Suppressor macrophage treated with lipopolysaccharide for 4 hours (primary cell): ENCODE data around the gene INSR.

Experiments
- DNase-seq: peaks from one replicate; pipeline ENCODE4 v3.0.0-alpha.2; 2020

The INSR gene

DNA sequence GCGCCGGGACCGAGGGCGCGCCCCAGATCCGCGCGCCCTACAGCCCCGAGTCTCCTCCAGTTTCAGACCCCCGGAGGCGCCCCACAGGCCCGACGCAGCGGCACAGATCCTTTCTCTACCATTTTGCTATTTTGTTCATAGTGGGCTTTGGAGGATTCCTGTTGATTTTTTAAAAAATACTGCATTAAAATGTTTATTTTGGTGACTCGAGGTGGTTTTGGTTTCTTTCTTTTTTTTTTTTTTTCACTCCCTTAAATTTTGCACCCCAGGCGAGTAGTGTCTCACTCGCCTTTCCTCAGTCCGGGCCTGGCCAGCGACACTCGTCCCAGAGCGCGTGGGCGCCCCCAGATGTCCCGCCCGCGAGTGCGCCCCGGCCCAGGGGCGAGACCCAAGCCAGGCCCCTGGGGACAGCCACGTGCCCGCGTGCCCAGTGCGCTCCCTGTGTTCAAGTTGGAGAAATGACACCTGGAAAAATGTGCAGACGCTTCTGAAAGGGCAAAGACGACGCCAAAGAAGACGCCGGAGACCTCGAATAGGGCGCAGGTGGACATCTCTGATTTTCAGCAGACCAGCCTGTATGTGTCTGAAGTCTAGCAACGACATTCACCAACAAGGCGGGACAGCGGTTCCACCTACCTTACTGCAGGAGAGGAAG, 471 bp upstream of the INSR start:
- peak; percentile 51 for DNase-seq

DNA sequence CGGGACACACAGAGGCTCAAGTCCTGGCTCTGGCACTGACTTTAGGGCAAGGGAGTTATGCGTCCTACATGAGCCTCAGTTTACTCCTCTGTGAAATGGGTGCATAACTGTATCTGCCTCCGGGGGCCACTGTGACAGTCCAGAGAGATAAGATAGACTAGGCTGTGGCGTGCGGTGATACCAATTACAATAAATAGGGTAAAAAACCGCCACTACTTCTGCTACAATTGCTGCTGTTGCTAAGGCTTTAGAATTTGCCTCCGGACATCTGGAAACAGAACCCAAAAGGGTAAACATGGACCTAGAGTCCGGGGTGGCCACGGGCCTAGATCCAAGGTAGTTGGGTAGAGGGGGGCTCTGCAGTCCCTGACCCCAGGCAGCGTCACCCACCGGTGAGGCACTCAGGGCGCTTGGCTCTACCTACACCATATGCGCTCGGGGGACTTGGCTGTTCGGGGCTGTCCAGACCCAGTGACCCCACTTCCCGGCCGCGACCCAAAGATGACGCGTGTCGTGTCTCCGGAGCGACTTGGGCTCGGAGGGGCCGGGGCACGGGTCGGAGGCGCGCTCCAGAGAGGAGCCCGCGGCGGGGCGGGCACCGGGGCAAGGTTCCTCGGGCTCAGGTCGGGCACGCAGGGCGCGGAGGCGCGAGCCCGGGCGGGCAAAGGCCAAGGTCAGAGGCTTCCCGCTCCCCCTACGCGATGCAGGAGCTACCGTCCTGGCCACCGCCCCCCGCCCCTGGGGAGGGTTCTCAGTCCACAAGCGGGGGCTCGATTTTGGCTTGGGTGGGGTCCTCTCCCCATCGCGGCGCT, 1.1 kb downstream of the INSR start:
- DNase-seq = peak; percentile 28

DNA sequence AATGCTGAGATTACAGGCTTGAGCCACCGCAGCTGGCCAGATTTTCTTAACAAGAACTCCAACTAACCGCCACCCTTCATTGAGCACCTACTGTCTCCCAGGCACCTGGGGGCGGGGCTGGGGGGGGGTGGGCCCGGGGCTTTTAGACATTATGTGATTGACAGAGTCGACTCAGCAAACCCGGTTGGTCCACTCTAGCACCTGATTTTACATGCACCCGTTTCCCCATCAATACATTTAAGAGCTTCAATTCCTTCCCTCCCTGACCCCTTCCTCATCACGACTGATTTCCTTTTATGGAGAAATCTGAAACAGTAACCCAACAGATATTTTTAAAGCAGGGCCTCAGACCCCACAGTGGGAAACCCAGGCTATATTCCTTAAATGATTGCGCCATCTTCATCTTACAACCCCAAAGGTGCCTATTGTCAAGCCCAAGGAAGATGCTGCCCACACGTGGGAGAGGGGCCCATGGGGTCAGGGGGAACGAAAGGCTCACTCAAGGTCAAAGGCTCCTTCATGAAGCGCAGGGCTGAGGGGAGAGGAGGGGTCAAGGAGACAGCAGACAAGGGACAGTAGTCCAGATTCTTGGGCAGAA, 1.8 kb downstream of the INSR start:
- DNase-seq = no peak

DNA sequence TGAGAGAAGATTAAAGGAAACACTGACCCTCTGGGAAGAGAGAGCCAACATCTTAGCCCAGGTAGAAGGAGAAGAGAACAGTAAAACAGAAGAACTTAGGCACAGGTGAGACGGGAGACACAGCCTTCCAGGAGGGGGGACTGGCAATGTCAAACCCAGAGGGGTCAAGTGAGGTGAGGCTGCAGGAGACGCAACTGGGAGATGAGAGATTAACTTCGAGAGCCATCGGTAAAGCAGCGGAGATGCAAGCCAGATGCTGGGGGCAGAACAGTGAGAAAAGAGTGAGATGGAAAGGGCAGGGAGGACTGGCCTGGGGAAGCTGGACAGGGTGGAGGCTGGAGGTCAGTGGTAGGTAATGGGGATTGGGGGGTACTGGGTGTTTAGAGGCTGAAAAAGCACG, 5.2 kb downstream of the INSR start:
- no peak for DNase-seq

DNA sequence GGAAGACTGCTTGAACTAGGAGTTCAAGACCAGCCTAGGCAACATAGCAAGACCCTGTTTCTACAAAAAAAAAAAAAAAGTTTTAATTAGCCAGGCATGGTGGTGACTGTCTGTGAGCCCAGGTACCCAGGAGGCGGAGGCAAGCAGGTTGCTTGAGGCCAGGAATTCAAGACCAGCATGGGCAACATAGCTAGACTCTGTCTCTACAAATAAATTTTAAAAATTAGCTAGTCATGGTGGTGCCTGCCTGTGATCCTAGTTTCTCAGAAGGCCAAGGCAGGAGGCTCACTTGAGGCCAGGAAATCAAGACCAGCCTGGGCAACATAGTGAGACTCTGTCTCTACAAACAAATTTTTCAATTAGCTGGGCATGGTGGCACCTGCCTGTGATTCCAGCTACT, 6.1 kb downstream of the INSR start:
- no peak for DNase-seq

DNA sequence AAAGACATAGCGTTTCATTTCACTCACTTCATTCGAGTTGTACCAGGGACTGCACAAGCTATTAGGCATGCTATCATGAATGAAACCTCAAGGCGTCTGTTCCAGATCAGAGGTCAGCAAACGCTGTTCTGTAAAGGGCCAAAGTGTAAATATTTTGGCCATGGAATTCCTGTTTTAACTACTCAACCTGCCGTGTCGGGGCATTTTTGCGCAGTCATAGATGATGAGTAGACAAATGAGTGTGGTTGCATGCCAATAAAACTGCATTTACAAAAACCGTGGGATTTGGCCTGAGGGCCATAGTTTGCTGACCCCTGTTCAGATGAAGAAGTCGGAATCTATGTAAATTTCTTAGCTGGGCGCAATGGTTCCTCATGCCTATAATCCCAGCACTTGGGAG, 6.5 kb downstream of the INSR start:
- no peak for DNase-seq

DNA sequence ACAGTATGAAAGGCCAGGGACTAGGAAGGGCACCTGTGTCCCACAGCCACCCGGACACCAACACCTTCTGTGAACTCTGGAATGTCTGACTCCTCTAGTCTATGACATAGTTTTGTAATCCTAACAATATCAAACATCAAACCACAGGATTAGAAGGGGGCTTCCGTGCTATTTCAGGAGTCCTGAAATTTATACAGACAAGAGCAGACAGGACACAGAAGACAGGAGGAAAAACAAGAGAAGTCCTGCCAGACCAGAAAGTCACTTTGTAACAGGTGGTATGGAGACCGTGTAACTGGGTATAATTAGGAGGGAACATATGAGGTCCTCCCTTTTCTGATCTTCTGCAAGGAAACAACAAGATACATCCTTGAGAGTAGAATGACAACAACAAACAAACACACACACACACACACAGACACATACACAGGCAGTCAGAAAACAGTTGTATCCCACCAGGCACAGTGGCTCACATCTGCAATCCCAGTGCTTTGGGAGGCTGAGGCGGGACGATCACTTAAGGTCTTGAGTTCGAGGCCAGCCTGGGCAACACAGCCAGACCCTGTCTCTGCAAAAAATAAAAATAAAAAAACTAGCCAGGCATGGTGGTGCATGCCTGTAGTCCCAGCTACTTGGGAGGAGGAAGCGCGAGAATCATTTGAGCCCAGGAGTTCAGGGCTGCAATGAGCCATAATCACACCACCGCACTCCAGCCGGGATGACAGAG, 13.1 kb downstream of the INSR start:
- DNase-seq = no peak

DNA sequence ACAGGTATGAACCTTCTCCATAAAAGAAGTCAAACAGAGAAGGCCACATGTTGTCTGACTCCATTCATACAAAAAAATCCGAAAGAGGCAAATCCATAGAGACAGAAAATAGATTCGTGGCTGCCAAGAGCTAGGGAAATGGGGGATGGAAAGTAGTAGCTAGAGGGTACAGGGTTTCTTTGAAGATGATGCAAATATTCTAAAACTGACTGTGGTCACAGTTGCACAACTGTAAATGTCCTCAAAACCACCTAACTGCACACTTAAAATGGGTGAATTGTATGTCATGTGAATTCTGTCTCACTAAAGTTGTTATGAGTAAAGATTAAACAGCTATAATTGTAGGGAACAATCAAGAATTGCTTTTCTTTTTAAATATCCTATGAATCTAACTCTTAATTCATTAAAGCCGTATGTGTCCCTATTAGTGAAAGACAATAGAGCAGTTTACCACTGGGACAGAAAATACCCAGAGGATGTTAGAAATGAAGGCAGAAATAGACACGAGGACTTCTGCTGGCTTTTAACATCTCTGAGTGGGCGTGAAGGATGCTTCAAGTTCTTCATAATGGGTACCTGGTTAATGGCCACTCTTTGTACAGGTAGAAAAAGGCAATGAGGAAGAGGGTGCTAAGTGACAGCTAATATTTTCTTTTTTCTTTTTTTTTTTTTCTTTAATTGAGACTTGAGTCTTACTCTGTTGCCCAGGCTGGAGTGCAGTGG, 21.2 kb downstream of the INSR start:
- peak; percentile 69 for DNase-seq

DNA sequence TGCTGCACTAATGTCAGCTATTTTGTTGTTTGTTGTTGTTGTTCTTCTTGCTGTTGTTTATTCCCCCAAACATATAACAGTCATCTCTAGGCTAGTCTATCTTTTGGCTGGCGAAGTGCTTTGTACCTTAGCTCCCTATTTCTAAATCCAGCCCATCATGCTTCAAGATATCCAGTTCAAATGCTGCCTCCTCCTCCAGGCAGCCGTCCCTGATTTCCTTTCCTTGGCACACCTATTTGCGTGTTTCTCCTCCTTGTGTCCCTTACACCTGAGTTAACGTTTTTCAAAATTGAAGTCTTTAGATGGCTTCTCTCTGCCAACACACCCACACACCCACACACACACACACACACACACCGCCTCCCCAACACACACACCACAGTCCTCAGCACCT, 25.5 kb downstream of the INSR start:
- DNase-seq = no peak

DNA sequence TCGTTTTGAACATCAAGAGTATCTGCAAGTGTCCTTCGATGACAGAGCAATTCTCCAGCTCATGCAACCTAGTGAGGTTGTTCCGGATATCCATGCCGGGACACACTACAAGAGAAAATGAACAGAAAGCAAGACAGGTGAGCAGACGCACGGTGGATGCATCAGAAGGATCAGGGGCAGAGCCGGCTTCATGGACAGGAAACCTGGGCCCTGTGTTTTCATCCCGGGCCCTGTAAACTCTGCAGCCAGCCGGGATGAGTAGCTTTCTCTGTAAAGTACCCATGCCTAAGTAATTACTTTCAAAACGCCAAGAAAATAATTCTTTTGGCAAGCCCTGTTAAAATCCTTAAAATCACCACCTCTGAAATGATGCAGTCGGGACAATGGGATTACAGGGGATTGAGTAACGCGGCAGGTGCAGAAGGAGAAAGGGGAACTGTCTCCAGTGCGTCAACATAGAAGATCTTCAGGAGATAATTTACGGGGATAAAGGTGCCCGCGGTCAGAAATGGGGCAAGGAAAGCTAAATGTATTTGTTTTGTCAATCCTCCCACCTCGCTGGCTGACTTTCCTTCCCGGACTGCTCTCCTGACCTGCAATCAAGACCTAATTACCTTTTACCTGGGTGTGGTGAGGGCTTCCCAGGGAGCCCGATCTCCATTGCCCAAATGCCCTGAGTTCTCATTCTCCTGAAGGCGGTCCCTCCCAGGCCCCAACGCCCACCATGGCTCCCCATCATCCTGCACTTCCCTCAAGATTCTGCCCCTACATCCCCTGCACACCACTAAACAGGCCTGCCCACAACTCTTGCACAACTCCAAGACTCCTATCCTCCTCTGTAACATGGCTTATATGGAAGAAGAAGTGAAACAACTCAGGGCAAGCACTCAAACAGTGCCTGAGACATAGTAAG, 26.2 kb downstream of the INSR start:
- DNase-seq = peak; percentile 80

DNA sequence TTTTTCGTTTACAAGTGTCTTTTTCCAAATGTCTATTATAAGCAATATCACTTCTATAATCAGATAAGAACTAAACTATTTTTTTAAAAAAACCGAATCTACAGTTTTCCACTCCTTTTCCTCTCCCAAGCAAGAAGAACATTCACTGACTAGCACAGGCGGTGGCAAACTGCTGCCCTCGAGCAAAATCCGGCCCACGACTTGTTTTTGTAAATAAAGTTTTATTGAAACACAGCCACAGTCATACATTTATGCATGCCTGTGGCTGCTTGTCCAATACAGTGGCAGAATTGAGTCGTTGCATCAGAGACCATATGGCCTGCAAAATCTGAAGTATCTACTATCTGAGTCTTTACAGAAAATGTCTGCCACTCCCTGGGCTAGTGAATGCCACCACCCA, 27.4 kb downstream of the INSR start:
- no peak for DNase-seq

DNA sequence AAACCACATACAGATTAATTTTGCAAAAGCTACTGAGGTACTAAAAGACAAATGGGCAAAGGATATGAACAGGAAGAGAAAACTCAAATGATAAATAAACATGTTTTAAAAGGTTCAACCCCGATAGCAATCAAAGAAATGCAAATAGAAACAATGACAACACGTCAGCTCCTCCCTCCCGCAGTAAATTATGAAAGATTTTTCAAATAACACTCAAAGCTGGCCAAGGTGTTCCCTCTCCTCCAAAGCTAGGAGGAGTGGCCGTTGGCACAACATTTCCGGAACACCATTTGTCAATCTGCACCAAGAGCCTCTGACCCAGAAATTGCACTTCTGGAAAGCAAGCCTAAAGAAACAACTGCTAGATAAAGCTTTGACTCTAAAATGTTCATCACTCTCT, 28.3 kb downstream of the INSR start:
- no peak for DNase-seq

DNA sequence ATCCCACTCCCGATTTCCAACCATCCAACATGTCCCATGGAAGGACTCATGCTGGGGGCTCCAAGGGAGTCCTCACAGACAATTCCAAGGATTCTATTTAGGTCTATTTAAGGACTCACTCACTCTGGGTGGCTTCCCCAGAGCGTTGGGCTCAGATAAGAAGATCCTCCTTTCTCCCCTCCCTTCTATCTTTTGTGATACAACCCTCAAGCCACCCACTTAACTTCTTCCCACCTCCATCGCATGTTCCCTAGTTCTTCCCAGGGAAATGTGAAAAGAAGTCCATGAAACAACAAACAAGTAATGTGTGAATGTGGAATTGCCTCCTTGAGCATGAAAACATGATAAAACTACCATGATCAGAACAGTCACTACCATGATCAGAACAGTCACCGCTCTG, 29.4 kb downstream of the INSR start:
- DNase-seq = no peak

DNA sequence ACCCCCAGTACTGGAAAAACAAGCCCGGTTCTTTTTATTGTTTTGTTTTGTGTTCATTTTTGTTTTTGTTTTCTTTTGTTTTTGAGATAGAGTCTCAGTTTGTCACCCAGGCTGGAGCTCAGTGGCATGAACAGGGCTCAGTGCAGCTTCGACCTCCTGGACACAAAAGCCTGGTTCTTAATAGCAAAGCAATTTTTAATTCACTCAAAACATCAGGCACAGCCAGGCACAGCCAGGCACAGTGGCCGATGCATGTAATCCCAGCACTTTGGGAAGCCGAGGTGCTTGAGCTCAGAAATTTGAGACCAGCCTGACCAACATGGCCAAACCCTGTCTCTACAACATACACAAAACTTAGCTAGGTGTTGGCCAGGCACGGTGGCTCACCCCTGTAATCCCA, 30.7 kb downstream of the INSR start:
- no peak for DNase-seq

DNA sequence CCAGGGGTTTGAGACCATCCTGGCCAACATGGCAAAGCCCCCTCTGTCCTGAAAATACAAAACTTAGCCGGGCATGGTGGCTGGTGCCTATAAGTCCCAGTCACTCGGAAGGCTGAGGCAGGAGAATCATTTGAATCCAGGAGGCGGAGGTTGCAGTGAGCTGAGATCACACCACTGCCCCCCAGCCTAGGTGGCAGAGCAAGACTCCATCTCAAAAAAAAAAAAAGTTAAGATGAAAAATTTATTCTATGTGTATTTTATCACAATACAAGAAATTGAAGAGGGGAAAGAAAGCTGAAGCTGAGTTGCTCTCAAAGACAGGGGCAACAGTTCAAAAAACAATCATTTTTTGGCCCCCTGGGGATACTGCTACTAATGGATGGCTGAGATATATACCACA, 31.1 kb downstream of the INSR start:
- DNase-seq = no peak

DNA sequence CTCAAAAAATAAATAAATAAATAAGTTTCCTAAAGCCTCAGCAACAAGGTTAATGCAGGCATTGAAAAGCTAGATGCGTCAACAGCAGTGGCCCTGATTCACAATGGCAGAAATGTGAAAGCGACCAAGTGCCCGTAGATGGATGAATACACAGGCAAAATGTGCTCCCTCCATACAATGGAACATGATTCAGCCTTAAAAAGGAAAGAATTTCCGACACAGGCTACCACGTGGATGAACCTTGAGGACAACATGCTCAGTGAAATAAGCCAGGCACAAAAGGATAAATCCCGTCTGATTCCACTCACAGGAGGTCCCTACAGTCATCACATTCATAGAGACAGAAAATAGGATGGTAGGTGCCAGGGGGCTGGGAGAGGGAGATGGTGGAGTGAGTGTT, 31.7 kb downstream of the INSR start:
- DNase-seq = no peak

DNA sequence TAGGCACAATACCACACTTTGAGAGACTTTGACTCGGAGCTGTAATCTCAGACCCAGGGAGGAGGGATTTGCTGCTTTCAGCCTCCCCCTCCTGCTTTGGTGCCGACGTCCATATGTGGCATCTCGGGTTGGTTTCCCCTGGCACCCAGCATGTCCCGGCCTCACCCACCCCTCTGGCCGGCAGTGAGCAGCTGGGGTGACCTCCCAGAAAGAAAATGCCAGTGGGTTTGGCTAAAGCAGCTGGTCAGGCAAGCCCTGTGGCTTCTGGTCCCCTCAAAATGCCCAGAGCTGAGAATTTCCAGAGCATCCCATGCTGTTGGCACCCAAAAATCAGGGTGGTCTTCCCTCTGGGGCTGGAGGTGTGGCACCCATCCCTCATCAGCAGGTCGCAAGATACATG, 34.1 kb downstream of the INSR start:
- DNase-seq = no peak

DNA sequence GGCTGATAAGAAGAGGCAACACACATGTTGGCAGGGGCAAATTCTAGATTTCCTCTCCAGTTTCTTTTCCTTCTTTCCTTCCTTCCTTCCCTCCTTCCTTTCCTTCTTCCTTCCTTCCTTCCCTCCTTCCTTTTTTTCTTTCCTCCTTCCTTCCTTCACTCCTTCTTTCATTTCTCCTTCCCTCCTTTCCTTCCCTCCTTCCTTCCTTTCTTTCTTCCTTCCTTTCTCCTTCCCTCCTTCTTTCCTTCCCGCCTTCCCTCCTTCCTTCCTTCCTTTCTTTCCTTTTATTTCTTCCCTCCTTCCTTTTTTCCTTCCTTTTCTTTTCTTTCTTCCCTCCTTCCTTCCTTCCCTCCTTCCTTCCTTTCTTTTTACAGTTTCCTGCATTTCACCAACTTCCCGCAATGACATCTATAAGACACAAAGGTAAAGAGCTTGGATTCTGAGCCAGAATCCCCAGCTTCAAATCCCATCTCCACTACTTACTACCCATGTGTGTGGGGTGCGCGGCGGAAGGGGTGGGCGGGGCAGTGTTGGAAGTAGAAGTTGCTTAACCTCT, 35.3 kb downstream of the INSR start:
- no peak for DNase-seq

DNA sequence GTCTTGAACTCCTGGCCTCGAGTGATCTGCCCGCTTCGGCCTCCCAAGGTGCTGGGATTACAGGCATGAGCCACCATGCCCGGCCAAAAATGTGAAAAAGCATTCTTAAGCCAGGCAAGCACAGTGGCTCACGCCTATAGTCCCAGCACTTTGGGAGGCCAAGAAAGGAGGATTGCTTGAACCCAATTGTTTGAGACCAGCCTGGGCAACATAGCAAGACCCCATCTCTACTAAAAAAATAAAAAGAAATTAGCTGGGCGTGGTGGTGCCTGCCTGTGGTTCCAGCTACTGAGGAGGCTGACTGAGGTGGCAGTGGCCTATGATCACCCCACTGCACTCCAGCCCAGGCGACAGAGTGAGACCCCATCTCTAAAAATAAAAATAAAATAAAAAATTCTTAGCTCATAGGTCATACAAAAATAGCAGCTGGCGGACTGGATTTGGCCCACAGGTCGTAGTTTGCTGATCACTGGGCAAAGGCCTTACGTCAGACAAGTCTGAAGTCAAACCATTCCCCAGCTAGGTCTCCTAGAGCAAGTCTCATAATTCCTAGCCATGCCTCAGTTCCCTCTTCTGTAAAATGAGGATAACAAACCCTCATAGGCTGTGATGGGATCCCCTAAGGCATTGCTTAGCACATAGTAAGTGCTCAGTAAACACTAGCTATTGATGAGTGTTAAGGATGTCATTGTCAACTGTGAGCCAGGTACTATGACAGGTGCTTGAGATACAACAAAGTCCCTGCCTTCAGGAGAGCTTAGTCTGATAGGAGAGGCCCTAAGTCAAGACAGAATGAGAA, 36.0 kb downstream of the INSR start:
- no peak for DNase-seq

DNA sequence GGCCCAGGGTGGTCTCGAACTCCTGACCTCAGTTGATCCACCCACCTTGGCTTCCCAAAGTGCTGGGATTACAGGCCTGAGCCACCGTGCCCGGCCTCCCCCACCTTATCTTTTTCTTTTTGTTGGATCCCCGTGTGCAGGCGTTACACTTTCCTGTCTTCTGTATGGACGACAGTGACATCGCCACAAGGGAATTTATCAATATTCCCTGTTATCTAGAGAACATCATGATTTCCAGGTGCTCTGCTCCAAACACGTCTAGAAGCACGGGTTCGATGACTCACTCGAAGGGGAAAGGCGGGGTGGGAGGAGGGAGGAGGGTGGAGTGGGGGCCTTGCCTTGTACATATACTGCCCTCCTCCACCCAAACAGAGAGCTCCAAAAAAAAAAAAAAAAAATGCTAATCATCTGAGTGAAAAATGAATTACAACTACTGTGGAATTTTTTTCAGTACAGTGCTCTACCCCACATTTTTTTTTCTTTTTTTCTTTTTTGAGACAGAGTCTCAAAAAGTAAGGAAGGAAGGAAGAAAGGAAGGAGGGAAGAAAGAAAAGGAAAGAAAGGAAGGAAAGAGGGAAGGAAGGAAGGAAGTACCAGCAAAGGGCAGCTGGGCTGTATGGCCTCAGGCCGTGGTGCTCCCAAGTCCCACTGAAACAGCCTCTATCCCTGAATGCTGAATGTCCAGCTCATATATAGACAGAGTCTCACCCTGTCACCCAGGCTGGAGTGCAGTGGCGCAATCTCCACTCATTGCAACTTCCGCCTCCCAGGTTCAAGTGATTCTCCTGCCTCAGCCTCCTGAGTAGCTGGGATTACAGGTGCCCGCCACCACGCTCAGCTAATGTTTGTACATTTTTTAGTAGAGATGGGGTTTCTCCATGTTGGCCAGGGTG, 36.8 kb downstream of the INSR start:
- no peak for DNase-seq
